Dedifferentiated amniotic fluid mesenchymal stem cell (primary cell): ENCODE measurements around the gene RBFOX2.

ENCODE experiments used
- DNase-seq: peaks from one replicate; pipeline ENCODE4 v3.0.0-alpha.2; 2016; ENCODE audit errors: extremely low spot score

Gene RBFOX2

GRCh38 chr22:35930933-35931332, 97.7 kb downstream of the RBFOX2 start:
- peak; percentile 56 for DNase-seq

GRCh38 chr22:35928285-35928798, 100.3 kb downstream of the RBFOX2 start:
- no peak for DNase-seq

GRCh38 chr22:35923026-35923425, 105.6 kb downstream of the RBFOX2 start:
- no peak for DNase-seq

- DNase-seq: peak; percentile 90
These were observed 106.8 kb downstream of the RBFOX2 start for GRCh38 chr22:35921777-35922176.

GRCh38 chr22:35921044-35921443, 107.6 kb downstream of the RBFOX2 start:
- DNase-seq: no peak

GRCh38 chr22:35919002-35919542, 109.6 kb downstream of the RBFOX2 start:
- no peak for DNase-seq

GRCh38 chr22:35918456-35918855, 110.2 kb downstream of the RBFOX2 start:
- no peak for DNase-seq

GRCh38 chr22:35917651-35918050, 111.0 kb downstream of the RBFOX2 start:
- DNase-seq: no peak

- DNase-seq: no peak
These were observed 113.1 kb downstream of the RBFOX2 start for GRCh38 chr22:35915477-35916013.

GRCh38 chr22:35914665-35915476, 113.8 kb downstream of the RBFOX2 start:
- peak; percentile 93 for DNase-seq

- no peak for DNase-seq
These were observed 114.3 kb downstream of the RBFOX2 start for GRCh38 chr22:35914357-35914664.

- no peak for DNase-seq
These were observed 114.7 kb downstream of the RBFOX2 start for GRCh38 chr22:35913925-35914324.

- no peak for DNase-seq
These were observed 116.0 kb downstream of the RBFOX2 start for GRCh38 chr22:35912658-35913057.

GRCh38 chr22:35911877-35912276, 116.7 kb downstream of the RBFOX2 start:
- no peak for DNase-seq

GRCh38 chr22:35910926-35911325, 117.7 kb downstream of the RBFOX2 start:
- no peak for DNase-seq

- no peak for DNase-seq
These were observed 118.4 kb downstream of the RBFOX2 start for GRCh38 chr22:35910003-35910769.

GRCh38 chr22:35905894-35906293, 122.7 kb downstream of the RBFOX2 start:
- DNase-seq: no peak

GRCh38 chr22:35904752-35905151, 123.9 kb downstream of the RBFOX2 start:
- no peak for DNase-seq

- DNase-seq: no peak
These were observed 124.3 kb downstream of the RBFOX2 start for GRCh38 chr22:35904336-35904692.

GRCh38 chr22:35903571-35904335, 124.9 kb downstream of the RBFOX2 start:
- DNase-seq: no peak

- DNase-seq: no peak
These were observed 128.0 kb downstream of the RBFOX2 start for GRCh38 chr22:35900483-35901168.
